Measurements from ENCODE around the gene MOB3C.

DNA sequence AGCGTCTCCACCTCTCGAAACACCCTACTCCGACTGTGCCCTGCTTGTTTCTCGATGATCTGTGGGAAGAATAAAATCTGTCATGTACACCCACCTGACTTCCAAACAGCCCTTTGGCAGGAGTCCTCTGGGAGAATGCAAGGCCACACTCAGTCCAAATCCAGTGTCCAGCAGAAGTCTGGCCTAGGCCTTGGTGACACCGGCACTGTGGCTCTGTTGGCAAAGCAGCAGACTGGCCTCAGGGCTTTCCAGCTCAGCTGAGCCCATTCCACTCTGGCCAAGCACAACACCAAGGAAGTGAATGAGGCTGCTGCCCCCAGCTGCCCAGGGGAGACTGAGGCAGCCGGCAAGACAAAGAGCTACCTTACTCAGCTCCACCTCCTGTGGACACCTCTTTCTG is 40.0 kb downstream of the MOB3C start:
- TF ChIP-seq, protein P1, sequence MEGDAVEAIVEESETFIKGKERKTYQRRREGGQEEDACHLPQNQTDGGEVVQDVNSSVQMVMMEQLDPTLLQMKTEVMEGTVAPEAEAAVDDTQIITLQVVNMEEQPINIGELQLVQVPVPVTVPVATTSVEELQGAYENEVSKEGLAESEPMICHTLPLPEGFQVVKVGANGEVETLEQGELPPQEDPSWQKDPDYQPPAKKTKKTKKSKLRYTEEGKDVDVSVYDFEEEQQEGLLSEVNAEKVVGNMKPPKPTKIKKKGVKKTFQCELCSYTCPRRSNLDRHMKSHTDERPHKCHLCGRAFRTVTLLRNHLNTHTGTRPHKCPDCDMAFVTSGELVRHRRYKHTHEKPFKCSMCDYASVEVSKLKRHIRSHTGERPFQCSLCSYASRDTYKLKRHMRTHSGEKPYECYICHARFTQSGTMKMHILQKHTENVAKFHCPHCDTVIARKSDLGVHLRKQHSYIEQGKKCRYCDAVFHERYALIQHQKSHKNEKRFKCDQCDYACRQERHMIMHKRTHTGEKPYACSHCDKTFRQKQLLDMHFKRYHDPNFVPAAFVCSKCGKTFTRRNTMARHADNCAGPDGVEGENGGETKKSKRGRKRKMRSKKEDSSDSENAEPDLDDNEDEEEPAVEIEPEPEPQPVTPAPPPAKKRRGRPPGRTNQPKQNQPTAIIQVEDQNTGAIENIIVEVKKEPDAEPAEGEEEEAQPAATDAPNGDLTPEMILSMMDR (conservative IDR thresholded peaks at IDR 0.05 in 1 of 2, IDR thresholded peaks at IDR 0.05 in 1 of 2; ENCODE audit: low read depth in 1 of 2, low read length in 2 of 2): no peak
- TF ChIP-seq EZH2 (IDR thresholded peaks at IDR 0.05; ENCODE audit: low read length, missing control alignments): no peak

Measured in fibroblast of lung (primary cell).